ENCODE data around the gene TRIP10.
A peak's percentile ranks its signal among the peaks of the same experiment; 100 is the strongest.

TRIP10 gene

DNA sequence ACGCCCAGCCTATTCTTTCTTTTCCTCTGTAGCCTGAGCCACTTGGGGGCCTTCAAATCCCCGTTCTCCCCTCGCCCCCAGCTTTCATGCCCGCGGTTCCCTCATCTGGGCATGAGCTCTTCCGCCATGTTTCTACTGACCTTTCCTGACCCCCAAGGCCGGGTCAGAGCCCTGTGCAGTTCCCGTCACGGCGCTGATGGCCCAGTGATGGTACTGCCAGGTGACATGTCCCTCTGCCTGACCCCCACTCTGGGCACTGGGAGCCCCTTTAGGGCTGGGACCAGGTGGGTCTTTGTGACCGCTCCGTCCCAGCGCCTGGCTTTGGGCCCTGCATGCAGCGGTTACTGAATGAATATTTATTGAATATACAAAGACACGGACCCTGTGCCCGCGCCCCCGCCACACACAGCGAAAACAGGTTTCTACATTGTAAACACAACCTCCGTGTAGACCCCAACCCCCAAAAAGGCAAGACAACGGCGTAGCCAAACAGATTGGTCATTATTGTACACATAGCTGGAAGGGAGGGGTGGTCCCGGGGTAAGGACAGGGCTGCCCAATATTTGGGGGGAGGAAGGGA, 9.8 kb upstream of the TRIP10 start:
- DNase-seq: no peak

DNA sequence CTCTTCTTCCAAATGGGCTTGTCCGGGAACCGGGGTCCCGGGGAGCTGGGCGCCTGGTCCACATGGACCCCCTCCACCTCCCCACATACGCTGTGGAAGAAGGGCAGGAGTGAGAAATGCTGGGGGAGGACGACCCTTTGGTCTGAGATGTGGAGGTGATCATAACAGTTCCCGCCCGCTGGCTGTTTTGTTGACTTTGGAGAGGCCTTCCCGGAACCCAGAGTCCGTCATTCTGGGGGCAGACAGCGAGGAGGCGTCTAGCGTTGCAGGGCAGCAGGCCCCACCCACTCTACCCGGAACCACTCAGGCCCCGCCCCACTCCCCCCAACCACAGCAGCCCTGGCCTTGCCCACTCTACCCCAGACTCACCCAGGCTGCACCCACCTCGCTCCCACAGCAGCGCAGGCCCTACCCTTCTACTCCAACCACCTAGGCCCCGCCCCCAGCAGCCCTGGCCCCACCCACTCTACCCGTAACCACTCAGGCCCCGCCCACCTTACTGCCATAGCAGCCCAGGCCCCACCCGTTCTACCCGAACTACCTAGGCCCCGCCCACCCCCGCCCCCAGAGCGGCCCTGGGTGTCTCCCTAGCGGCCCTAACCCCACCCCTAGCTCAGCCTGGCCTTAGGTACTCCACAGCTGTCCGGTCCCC, 9.2 kb upstream of the TRIP10 start:
- no peak for DNase-seq

DNA sequence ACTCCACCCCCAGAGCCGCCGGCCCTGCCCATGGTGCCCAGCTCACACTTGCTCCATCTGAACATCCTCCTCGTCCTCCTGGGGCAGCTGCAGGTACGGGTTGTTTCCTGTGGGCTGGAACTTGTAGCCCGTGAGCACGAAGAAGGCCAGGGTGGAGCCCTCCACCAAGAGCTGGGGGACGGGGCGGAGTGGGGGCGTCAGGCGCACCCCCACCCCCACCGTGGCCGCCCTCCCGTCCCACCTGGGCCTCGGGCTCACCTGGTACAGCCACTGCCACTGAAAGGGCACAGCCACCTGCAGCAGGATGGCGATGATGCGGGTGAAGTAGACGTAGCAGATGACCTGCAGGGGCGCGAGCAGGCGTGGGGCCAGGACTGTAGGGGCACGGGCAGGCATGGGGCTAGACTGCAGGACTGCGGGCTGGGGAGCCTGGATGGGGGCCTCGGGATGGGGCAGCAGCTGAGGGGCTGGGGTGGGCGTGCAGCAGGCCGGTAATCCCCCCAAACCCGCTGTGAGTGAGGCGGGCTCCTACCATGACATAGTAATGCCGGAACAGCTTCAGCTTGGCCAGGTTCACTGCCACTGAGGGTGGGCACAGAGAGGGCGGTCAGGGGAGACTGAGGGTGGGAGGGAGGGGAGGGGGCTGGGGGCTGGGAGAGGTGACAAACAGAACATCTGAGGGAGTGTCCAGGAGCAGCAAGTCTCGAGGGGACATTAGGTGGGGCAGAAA, 8.4 kb upstream of the TRIP10 start:
- DNase-seq: no peak

DNA sequence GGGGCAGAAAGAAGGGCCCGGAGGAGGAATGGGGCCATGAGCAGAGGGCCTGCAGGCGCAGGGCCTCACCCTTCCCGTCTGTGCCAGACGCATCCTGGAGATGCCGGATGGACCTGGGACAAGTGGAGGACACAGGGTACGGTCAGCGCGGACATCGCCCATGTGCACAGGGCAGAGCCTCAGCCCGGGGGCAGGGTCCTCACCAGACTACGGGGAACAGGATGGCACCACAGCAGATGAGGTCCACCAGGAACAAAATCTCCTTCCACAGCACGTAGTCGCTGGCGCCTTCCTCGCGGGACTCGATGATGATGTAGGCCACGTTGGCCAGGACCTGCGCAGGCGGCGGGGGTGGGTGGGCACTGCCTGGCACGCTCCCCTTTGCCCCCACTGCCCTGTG, 7.7 kb upstream of the TRIP10 start:
- no peak for DNase-seq

DNA sequence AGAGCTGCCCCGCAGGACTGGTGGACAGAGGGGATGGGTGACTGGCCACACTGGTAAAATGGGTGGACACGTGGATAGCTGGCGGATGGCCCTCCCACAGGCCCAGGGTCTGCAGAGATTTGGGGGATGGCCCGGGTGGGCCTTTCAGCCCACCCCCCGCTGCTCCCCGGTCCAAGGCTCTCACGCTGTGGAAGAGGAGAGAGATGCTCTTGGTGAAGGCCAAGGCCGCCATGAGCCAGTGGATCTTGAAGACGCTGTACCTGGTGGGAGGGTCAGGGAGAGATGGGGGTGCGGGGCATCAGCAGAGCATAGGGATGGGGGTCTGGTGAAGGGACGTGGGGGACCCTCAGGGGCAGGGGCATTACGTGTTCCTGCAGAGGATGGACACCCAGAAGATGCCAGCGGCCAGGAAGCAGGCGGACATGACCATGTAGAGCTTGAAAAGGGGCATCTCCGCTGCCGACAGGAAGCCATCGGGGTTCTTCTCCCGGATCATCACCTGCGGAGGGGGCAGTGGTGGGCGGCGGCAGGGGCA, 6.6 kb upstream of the TRIP10 start:
- DNase-seq: no peak

DNA sequence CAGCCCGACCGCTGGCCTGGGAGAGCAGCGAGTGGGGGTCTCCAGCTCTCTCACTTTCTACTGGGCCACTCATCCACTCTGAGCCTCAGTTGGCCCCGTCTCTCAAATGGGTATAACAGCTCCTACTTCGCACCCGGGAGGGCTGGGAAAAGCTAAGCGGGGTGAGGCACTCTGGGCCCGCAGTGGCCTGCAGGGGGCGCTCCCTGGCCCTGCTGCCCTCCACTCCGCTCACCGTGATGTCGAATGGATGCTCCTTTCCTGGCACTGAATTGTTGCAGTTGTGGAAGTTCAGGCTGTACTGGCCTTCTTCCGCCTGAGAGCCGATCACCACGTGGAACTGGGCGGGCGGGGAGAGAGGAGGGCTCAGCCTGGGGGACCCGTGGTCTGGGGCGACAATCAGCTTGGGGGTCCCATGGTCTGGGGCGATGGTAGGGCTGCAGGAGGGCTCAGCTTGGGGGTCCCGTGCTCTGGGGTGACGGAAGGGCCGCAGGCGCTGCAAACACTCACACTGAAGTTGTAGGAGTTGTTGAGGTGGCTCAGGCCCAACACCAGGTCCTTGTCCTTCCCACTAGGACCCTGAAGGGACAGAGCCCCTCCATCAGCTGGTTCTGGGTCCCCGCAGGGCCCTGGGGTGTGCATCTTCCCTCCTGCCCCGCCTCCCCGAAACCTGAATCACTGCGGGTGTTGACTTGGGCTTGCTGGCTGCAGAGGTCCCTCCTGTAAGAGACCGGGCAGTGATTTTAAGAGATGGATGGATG, 6.0 kb upstream of the TRIP10 start:
- DNase-seq: no peak

DNA sequence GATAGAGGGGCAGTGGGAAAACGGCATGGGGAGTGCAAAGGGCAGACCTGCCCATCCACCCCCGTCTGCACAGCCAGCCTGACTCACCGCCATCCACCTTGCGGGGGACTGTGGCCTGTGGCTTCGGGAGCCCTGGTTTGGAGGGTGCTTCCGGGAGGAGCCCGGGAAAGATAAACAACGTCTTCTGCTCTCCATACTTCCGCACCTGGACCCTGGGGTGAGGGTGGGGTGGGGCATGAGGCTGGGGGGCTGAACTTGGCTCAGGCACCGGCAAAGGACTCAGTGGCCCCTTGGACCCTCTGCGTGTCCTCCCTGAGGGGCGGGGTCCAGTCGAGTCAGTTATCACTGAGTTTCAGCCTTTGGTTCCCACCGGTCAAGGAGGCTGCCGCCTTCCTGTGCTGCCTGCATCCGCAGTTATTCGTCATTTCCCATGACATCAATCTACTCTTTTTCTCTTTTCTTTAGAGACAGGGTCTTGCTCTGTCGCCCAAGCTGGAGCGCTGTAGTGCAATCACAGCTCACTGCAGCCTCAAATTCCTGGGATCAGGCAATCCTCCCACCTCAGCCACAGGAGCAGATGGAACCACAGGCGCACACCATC, 5.3 kb upstream of the TRIP10 start:
- DNase-seq: no peak

DNA sequence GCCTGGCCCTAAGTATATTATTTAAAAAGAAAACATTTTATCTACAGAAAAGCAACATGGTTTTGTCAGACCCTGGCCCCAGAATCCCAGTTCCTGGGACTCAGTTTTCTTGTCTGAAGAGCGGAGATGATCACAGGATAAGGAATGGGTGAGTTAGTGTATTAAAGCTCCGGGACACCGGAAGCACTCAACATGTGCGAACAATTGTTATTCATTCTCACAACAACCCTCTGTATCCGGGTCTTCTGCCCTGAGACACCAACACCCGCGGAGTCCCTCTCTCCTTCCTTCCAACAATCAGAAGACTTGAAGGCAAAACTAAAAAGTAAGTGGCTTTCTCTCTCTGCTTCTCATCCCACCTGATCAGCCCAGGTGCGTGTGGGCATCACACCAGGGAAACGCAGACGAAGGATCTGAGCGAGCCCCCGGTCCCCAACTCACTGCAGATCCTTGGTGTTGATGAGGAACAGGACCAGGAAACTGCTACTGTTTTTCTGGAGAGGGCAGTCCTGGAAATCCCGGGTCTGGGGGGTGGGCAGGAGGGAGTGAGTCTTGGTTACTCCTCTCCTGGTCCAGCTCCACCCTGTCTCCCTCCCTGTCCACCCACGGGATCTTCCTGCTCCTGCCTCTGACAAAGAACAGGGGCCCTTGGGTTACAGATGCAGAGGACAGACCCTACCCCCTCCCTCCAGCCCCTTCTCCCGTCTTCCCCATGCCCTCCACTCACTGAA, 4.1 kb upstream of the TRIP10 start:
- no peak for DNase-seq

DNA sequence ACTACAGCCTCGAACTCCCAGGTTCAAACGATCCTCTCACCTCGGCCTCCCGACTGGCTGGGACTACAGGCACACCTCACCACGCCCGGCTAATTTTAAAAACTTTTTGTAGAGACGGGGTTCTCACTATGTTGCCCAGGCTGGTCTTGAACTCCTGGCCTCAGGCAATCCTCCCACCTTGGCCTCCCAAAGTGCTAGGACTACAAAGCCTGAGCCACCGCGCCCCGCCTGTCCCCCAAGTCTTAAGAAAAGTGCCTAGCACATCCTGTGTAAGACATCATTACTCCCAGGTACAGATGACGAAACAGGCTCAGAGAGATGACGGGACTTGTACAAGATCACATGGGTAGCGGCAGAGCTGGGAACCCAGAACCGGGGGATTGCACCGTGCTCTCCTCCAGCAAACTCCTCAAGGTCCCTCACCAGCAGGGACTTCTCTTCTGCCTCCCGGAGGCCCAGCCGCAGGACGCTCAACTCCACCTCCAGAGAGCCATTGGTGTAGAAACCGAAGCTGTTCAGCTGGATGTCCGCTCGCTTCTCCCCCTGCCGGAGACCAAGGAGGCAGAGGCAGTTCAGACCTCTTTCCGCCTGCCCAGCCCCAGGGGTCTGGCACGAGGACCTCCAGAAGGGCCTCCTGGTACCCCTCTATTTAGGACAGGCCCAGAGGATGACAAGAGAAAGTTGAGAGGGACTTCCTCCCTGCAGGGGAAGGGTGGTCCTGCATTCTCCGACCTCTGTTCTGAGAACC, 3.1 kb upstream of the TRIP10 start:
- DNase-seq: peak in 2 of 3 experiments; percentile 73 to 78

DNA sequence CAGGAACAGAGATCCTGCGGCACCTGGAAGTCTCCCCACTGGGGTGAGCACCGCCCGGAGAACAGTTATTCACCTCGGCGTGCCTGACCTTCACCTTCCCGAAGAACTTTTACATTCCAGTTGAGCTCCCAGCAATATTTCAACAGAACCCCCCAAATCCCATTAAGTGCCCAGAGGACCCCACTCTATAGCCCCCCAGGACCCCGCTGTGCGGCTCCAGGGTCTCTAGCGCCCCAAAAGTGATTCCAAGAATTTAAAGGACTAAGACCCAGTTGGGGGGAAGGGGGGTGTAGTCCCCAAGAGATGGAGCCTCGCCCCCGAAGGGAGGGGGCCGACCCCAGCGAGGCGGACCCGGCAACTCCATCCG, 2.6 kb upstream of the TRIP10 start:
- DNase-seq: peak in 2 of 3 experiments; percentile 73 to 78

DNA sequence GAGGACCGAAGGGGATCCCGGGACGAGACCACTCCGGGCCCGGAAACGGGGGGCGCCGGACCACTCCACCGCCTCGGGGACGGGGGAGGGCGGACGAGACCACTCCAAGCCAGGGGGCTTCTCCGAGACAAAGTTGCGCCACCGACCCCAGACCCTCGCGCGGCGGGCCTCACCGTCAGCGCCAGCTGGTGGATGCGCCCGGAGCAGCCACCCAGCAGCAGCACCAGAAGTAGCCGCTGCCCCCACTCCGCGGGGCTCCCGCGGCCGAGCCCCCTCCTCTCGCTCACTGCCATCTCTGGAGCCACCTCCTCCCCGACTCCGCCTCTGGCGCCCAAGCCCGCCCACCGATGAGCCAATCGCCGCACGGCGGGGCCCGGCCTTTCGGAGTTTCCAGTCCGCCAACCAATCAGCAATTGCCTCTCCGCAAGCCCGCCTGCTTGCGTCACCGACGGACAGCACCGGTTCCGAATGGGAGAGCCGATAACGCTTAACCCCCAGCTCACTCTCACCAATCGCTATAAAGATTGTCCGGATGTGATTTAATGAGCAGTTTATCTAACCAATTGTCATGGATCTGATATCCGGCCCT, 2.1 kb upstream of the TRIP10 start, which contains the start of gene GPR108:
Gene GPR108, minus strand, starts transcription at position 297 of the 589 bp plus-strand sequence. Its CDS starts 4 bp downstream, at position 293.
- DNase-seq: peak; percentile 66 to 100 (median 99)

DNA sequence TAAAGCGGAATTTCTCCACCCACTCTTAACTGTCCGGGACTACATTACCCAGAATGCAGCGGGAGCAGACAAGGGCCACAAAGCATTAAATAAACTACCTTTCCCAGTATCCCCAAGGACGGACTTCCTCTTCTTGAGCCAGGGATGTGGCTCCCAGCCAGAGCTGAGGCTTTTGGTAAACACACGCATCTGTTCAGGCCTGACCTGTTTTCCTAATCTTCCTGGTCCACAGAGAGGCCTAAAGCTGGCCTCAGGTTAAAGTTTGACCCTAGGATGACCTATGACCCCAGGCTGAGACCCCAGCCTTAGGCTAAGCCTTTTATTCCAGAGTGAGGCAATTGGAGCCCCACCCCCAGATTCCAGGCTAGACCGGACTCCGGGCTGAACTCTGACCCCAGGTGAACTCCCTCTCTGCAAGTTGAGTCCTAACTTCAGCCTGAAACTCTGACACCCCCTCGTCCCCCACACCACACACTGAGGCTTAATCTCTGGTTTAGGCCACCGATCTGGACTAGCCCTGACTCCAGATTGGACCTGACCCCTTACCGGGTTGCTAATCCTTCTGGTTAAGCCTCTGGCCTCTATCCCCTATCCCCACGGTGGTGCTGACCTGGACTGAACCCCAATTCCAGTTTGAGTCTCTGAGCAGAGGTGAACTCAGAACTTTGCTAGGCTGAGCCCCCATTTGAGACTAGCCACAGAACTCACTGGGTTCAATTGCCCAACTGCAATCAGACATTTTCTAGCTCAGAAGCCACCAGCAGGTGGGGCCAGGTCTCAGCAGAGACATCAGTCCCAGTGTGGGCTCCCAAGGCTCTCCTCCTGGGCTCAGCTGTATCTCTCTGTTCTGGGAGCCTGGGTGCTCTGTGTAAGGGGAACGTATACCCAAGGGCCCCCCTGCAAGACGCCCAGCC, 1.4 kb upstream of the TRIP10 start:
- peak in 2 of 3 experiments; percentile 57 to 61 for DNase-seq

DNA sequence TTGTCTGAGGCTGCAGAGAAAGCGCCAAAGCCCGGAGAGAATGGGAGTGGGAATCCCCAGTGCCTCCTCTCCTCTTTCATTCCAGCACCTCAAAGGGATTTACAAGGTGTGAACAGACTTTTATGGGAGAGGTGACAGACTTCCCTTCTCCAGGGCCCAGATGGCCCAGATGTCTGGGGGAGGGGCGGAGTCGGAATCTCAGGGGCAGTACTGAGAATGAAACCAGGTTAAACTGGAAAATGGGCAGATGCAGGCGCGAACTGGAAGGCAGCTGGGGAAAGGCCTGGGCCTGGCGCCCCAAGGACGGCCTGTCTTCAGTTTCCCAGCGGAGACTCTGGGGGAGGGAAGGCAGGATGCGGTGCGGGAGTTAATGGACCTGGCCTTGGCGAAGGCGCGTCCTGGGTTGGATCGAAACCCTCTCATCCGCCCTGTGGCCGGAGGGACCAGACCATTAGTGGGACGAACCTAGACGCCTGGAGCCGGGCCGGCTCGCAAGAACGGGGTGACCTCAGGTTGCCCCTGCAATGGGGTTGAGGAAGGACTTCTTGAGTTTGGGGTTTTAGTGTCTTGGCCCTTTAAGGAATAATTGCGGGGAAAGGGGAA, 592 bp upstream of the TRIP10 start:
- DNase-seq: peak in 1 of 3 experiments; percentile 53

DNA sequence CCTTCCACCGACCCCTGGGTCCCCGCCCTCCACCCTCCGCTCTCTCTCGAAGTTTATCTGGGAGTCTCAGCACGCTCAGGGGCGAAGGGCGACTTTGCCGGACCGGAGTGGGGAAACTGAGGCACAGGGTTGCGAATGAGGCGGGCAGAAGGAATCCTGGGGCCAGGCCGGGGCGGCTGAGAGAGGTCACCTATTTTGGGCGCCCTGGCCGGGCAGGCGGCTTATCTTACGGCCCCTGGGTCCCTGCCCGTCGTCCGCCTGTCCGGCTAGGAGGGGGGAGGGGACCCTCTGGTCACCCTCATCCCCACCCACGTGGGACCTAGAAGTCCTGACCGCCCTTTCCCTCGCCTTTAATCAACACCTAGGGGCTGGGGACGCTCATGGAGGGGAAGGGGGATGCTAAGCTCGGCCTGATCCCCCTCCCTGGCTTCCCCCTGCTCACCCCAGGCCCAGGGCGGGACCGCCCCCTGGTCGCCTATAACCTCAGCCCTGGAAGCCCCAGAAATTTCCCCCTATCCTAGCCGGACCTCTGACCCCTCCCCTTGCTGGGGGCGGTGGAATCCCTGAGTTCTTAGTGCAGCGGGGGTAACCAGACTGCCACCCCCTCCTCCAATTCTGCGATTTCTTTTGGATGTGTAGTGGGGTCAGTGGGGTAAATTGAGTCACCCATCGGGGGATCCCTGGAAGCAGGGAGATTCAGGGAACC, 556 bp downstream of the TRIP10 start:
- DNase-seq: peak in 2 of 3 experiments; percentile 69 to 70

DNA sequence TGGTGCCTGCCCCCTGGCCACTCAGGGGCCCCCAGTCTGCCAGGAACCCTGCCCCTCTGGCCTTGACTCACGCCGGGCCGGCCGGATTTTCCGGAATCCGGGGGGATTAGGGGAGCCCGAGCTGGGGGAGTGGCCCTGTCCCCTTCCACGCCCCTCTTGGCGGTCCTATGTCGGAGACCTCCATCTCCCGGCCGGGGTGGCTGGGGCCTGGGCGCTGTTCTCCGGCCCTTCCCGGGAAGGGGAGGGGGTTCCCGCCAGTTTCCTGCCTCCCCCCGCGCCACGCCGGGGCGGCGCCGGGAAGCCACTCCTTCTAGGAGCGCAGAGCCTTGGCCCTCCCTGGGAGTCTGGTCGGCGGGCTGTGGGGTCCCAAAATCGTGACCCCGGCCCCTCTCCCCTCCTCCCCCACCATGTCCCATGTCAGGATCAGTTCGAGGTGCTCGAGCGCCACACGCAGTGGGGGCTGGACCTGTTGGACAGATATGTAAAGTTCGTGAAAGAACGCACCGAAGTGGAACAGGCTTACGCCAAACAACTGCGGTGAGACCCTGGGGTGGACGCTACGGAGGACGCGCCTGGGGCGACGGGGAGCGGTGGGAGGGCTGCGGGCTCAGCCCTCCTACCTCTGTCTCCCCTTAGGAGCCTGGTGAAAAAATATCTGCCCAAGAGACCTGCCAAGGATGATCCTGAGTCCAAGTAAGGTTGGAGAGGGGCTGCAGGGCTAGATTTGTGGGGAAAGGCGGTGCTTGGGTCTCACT, 1.3 kb downstream of the TRIP10 start:
- DNase-seq: peak in 2 of 3 experiments; percentile 52 to 69

DNA sequence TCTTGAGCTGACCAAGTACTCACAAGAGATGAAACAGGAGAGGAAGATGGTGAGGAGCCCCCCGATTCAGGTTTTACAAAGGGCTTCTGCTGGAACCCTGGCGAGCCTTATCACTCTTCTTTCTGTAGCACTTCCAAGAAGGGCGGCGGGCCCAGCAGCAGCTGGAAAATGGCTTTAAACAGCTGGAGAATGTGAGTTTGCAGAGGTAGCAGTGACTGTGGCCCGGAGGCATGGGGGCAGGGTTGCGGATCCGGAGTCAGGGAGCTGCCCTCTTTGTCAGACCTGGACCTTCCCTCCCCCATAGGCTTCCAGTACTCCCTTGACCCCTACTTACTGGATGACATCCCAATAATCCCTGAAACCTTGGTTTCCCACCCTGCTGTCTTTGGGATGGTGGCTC, 3.6 kb downstream of the TRIP10 start:
- no peak for DNase-seq

DNA sequence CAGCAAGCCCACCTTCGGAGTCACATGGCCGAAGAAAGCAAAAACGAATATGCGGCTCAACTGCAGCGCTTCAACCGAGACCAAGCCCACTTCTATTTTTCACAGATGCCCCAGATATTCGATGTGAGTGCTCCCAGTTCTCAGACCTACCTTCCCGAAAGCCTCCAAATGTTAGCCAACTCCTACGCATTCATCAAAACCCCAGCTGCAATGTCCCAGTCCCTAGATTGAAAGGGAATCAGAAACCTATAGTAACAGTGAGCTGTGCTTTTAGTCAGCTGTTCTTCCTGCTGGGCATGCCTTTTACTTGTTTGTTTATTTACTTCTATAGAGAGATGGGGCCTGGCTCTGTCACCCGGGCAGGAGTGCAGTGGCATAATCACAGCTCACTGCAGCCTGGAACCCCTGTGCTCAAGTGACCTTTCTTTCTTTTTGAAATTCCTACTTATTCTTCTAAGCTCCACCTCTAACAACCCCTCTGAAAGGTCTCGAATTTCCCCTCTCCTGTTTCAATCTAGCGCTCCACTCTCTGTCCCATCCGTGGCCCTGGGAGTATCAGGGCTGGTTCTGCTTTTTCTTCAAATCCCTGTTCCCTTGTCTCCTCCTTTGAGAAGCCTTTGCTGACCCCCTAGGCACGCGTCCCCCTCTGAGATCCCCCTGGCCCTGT, 4.4 kb downstream of the TRIP10 start:
- no peak for DNase-seq

Data from NCI-H1417 (cell line).